HFFc6 (cell line): Measurements from ENCODE around the gene TXNRD1. TPM values are rescaled to one million over a fixed set of nuclear protein-coding genes. Genes with fewer than 3 reads are reported as not detected.
A peak's percentile ranks its signal among the peaks of the same experiment; 100 is the strongest.

Experiments
- DNase-seq: peaks from one replicate; pipeline ENCODE4 v3.0.0-alpha.2; 2018
- H3K27ac Mint-ChIP-seq: 2 replicates; pipeline ENCODE4 v1.8.0; 2020; ENCODE audit warnings: mild to moderate bottlenecking, mixed read lengths
- H3K27me3 Mint-ChIP-seq: 2 replicates; pipeline ENCODE4 v1.8.0; 2021; ENCODE audit warnings: mild to moderate bottlenecking, moderate library complexity, mixed read lengths; ENCODE audit not compliant: insufficient read depth
- H3K36me3 Mint-ChIP-seq: 2 replicates; pipeline ENCODE4 v1.8.0; 2021; ENCODE audit warnings: low read depth, mixed read lengths
- H3K4me1 Mint-ChIP-seq: 2 replicates; pipeline ENCODE4 v1.8.0; 2020; ENCODE audit warnings: low read depth, mixed read lengths
- H3K4me3 Mint-ChIP-seq: 2 replicates; pipeline ENCODE4 v1.8.0; 2020; ENCODE audit warnings: mild to moderate bottlenecking, moderate library complexity, mixed read lengths
- H3K9me3 Mint-ChIP-seq: 2 replicates; pipeline ENCODE4 v1.8.0; 2020; ENCODE audit warnings: mild to moderate bottlenecking, mixed read lengths
- total RNA-seq, 6 experiments: library from RNA; stranded (reverse); fragmentation: NEBNext Ultra II Directional; extraction: Animal tissue kit (Norgen Biotek cat#: 25700); gene quantifications; 2 replicates in 1 of 6; 3 replicates in 5 of 6; pipeline ENCODE4 v1.2.3, GENCODE V29; 2021
- TF ChIP-seq, protein P1 (sequence below): fragments of 200-600 bp; sonication (generic); IDR thresholded peaks from 2 replicates; pipeline ENCODE4 v1.5.0; 2021; ENCODE audit warnings: antibody characterized with exemption, mild to moderate bottlenecking

Gene TXNRD1
- total RNA-seq, 6 experiments from 2014 or later, result 468 to 851 (median 784) TPM

DNA sequence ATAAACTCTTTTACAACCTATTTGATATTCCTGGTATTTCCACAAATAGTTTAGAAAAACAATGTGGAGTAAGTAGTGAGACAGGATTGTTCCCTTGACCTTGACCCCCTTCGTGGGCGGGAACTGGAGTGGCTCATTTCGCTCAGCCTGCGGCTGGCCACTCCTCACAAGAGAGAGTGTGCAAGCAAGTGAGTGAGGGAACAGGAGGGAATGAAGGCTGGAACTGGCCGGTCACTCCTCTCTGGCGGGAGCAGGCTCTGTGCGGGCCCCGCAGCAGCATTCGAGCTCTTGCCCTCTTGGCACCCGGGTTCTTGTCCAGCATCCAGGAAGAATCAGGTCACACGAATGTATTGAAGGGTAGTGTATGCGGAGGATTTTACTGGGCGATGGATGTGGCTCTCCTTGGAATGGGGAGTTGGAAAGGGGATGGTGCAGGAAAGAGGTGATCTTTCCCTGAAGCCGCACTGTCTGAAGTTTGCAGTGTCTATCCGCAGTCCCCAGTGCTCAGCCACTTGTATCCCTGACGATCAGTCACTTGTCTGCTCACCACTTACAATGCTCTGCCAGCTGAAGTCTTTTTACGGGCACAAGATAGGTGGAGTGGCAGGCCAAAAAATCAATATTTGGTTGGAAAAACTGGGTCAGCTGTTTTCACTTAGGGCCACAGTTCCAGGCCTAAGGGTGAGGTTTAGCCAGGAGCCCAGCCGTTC lies 28.0 kb upstream of the TXNRD1 start:
- Mint-ChIP-seq H3K27me3 (peaks cover 2% of the 10 kb centered on the region), H3K36me3 (peaks cover 6% of the 10 kb centered on the region), H3K27ac (no peak overlapping the region), H3K4me3 (no peak overlapping the region), H3K4me1 (peaks cover 49% of the 10 kb centered on the region), H3K9me3 (peaks cover 19% of the 10 kb centered on the region)
- no peak for DNase-seq
- TF ChIP-seq, protein P1, sequence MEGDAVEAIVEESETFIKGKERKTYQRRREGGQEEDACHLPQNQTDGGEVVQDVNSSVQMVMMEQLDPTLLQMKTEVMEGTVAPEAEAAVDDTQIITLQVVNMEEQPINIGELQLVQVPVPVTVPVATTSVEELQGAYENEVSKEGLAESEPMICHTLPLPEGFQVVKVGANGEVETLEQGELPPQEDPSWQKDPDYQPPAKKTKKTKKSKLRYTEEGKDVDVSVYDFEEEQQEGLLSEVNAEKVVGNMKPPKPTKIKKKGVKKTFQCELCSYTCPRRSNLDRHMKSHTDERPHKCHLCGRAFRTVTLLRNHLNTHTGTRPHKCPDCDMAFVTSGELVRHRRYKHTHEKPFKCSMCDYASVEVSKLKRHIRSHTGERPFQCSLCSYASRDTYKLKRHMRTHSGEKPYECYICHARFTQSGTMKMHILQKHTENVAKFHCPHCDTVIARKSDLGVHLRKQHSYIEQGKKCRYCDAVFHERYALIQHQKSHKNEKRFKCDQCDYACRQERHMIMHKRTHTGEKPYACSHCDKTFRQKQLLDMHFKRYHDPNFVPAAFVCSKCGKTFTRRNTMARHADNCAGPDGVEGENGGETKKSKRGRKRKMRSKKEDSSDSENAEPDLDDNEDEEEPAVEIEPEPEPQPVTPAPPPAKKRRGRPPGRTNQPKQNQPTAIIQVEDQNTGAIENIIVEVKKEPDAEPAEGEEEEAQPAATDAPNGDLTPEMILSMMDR, result no peak

DNA sequence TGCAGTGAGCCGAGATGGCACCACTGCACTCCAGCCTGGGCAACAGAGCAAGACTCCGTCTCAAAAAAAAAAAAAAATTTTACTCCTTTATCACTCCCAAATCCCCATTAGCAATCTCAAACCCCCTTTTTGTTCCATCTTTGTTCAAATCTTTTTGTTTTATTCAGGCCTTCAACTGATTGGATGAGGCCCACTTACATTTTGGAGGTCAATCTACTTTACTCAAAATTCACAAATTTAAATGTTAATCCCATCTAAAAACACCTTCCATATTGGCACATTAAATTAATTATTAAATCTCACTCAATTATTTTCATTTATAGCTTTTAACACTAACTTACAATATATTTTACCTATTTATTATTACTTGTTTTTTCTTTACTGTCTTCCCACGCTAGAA lies 27.0 kb upstream of the TXNRD1 start:
- no peak overlapping the region for H3K4me3 Mint-ChIP-seq
- peaks cover 14% of the 10 kb centered on the region for H3K9me3 Mint-ChIP-seq
- peaks cover 2% of the 10 kb centered on the region for H3K36me3 Mint-ChIP-seq
- H3K27me3 Mint-ChIP-seq, result peaks cover 2% of the 10 kb centered on the region
- peaks cover 45% of the 10 kb centered on the region for H3K4me1 Mint-ChIP-seq
- TF ChIP-seq, protein P1, result no peak
- DNase-seq, result no peak
- no peak overlapping the region for H3K27ac Mint-ChIP-seq

DNA sequence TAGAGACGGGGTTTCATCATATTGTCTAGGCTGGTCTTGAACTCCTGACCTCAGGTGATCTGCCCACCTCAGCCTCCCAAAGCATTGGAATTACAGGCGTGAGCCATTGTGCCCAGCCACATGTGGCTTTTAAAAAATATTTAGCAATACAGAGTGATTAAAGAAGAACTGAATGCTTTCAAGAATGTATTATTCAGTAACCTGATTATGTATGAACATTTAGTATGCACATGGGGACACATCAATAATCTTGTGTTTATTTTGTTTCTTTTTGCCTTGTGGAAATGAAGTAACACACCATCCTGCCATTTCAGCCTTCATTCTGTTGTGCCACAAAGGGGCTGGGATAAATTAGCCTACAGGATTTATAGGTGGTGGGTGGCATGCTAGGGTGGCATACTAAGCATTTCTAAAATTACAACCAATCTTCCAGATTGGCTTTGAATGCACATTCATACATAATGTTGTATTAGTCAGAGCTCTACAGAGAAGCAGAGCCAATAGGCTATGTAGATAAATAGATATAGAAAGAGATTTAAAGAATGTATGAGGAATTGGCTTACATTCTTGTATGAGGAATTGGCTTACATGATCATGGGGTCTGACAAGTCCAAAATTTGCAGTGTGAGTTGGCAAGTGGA lies 25.5 kb upstream of the TXNRD1 start:
- H3K4me3 Mint-ChIP-seq, result no peak overlapping the region
- H3K9me3 Mint-ChIP-seq, result peaks cover 4% of the 10 kb centered on the region; the same call in 1 of the 2 replicates
- H3K27ac Mint-ChIP-seq, result peak overlapping the region; percentile 70
- H3K4me1 Mint-ChIP-seq, result peaks cover 56% of the 10 kb centered on the region
- TF ChIP-seq, protein P1, result no peak
- peak; percentile 67 for DNase-seq
- no peaks in the 10 kb centered on the region; the same call in none of the 2 replicates for H3K36me3 Mint-ChIP-seq
- peaks cover 2% of the 10 kb centered on the region for H3K27me3 Mint-ChIP-seq

DNA sequence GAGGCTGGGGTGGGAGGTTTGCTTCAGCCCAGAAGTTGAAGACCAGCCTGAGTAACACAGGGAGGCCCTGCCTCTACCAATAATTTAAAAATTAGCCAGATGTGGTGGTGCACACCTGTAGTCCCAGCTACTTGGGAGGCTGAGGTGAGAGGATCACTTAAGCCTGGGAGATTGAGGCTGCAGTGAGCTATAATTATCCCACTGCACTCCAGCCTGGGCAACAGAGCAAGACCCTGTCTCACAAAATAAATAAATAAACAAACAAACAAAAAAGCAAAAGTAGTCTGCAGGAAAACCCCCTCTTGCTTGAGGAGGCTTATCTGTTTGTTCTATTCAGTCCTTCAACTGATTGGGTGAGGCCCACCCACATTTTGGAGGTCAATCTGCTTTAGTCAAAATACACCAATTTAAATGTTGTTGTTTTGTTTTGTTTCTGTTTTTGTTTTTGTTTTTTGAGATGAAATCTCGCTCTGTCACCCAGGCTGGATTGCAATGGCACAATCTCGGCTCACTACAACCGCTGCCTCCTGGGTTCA lies 24.9 kb upstream of the TXNRD1 start:
- Mint-ChIP-seq H3K27ac (peak overlapping the region; percentile 55), H3K4me1 (peaks cover 53% of the 10 kb centered on the region), H3K9me3 (no peaks in the 10 kb centered on the region), H3K36me3 (no peaks in the 10 kb centered on the region; the same call in 1 of the 2 replicates), H3K4me3 (no peak overlapping the region), H3K27me3 (peaks cover 2% of the 10 kb centered on the region)
- no peak for DNase-seq
- TF ChIP-seq, protein P1, result no peak

DNA sequence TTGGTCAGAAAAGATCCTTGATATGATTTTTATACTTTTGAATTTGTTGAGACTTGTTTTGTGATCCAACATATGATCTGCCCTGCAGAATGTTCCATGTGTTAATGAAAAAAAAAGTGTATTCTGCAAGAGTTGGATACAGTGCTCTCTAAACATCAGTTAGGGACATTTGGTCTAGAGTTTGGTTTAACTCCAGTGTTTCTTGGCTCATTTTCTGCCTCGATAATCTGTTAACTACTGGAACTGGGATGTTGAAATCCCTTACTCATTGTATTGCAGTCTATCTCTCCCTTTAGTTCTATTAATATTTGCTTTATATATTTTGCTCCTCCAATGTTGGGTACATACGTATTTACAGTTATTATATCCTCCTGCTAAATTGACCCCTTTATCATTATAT lies 18.3 kb upstream of the TXNRD1 start:
- Mint-ChIP-seq H3K4me1 (peaks cover 46% of the 10 kb centered on the region), H3K9me3 (peaks cover 14% of the 10 kb centered on the region), H3K4me3 (no peak overlapping the region), H3K27ac (no peak overlapping the region), H3K27me3 (no peaks in the 10 kb centered on the region; the same call in 1 of the 2 replicates), H3K36me3 (peaks cover 13% of the 10 kb centered on the region)
- TF ChIP-seq, protein P1, result no peak
- DNase-seq, result no peak
